NCI-H1105 (cell line): Measurements from ENCODE around the gene FITM1.

Experiments
- DNase-seq: peaks from one replicate; lab custom pipeline; 2025; lab: John Stamatoyannopoulos, UW

Gene FITM1

GRCh38 chr14:24160850-24161804 is 30.7 kb downstream of the FITM1 start, which contains the start of gene IRF9:
Gene IRF9, plus strand, starts transcription at chr14:24161265. Its CDS starts 880 bp downstream, at chr14:24162145.
- peak; percentile 95 for DNase-seq

- DNase-seq = no peak
Measured at GRCh38 chr14:24162093-24162492, 31.6 kb downstream of the FITM1 start.

GRCh38 chr14:24164518-24164991 is 34.1 kb downstream of the FITM1 start:
- no peak for DNase-seq

- no peak for DNase-seq
Measured at GRCh38 chr14:24165785-24166184, 35.3 kb downstream of the FITM1 start.

GRCh38 chr14:24167469-24168114 is 37.1 kb downstream of the FITM1 start:
- DNase-seq = no peak

- peak; percentile 99 for DNase-seq
Measured at GRCh38 chr14:24171422-24172260, 41.2 kb downstream of the FITM1 start, which contains the start of gene REC8. Gene REC8, plus strand, starts transcription at chr14:24172080. Its CDS starts 473 bp downstream, at chr14:24172553.

GRCh38 chr14:24172261-24172860 is 41.9 kb downstream of the FITM1 start:
- DNase-seq = peak; percentile 3

GRCh38 chr14:24172871-24173281 is 42.4 kb downstream of the FITM1 start:
- DNase-seq = no peak

GRCh38 chr14:24176599-24176998 is 46.1 kb downstream of the FITM1 start:
- DNase-seq = no peak

GRCh38 chr14:24177041-24177825 is 46.8 kb downstream of the FITM1 start:
- DNase-seq = no peak

GRCh38 chr14:24177891-24178290 is 47.4 kb downstream of the FITM1 start:
- no peak for DNase-seq

- no peak for DNase-seq
Measured at GRCh38 chr14:24178399-24179178, 48.1 kb downstream of the FITM1 start.

GRCh38 chr14:24179294-24179960 is 49.0 kb downstream of the FITM1 start:
- no peak for DNase-seq

- DNase-seq = no peak
Measured at GRCh38 chr14:24179961-24180796, 49.7 kb downstream of the FITM1 start.

- DNase-seq = no peak
Measured at GRCh38 chr14:24181371-24182077, 51.1 kb downstream of the FITM1 start.
